CD4-positive, alpha-beta T cell treated with Interleukin-4 for 1 hour (primary cell): ENCODE data around the gene CAPN5.

Experiments used
- DNase-seq, 2 donors: peaks; one replicate each; pipeline ENCODE4 v3.0.0-alpha.2; 2020 to 2022

CAPN5 gene

DNA sequence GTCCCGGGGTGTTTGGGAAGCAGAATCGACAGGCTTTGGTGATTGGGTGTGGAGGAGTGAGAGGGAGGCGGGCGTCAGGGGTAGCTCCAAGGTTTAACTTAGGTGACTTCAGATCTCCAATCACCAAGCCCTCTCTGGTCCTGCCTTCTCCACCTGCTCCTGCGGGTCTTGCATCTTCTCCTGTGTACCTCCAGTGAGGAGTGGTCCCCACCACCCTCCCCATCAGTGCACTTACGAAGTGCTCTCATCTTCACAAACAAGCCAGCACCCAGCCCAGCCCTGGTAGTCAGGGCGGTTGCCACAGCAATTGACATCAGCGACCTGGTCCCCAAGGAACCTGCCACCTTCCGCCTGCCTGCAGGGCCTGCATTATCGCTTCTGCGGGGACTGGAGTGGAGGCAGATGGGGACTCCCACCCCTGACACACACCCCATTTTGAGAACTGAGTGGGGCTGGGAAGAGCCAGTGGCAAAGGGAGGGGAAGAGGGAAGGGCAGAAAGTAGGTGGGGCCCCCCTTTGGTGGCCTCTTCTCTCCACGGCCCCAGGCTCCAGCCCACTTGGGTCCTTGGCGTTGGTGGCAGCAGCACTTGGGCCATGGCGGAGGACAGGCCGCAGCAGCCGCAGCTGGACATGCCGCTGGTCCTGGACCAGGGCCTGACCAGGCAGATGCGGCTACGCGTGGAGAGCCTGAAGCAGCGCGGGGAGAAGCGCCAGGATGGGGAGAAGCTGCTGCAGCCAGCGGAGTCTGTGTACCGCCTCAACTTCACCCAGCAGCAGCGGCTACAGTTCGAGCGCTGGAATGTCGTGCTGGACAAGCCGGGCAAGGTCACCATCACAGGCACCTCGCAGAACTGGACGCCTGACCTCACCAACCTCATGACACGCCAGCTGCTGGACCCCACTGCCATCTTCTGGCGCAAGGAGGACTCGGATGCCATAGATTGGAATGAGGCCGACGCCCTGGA lies 35.8 kb downstream of the CAPN5 start, which contains the start of gene OMP:
Gene OMP, plus strand, starts transcription at position 595 of the 965 bp plus-strand sequence. Its CDS starts 0 bp downstream, at position 595.
- DNase-seq, result no peak

DNA sequence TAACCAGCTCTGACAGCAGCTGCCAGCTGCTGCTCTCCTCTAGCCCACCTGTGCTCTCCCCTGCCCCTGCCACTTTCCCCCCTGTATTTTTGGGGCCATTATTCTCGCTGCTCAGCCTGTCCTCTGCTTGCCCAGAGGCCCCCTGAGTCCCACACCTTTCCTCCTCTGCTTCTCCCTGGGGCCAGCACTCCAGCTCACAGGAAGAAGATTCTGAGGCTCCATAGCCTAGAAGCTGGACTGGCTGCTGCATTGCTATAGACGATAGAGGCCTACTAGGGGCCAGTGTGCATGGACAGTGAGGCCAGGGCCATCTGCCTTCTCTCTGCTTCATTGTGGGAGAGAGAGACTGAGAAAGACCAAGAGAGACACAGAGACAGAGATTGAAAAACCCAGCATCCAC lies 36.5 kb downstream of the CAPN5 start:
- no peak for DNase-seq

- DNase-seq, result no peak
Observed at GRCh38 chr11:77104727-77105126, 38.0 kb downstream of the CAPN5 start.

DNA sequence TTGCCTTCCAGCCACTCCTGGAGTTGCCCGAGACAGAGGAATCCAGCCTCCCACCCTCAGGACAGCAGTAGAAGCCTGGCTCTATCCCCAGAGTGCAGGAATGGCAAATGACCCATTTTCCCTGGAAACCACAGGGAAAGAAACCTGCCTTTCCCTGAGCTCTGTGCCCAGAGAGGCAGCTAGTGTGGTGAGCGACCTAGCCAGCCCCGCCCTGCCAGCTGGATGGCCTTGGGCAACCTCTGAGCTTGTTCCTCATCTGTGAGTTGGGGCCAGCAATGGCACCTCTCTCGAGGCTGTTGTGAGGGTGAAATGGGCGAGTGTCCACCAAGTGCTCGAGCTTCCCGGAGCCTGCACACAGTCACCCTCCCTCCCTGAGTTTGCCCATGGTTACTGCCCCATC lies 39.5 kb downstream of the CAPN5 start:
- no peak for DNase-seq

DNA sequence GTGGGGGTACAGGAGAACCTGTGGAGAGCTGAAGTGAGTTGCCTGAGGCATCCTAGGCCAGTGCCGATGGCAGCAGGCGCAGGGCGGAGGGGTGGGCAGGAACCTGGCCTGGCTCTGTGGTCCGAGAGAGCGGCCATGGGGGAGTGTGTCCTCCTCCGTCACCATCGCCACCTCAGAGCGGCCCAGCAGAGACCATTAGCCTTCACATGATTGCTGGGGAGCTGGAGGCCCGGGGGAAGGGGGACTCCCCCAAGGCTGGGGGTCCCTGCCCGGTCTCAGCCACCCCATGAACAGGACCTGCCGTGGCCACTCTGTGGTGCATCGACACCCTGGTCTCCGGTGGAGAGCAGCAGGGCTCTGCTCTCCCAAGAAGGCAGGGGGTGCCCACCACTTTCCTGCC lies 40.0 kb downstream of the CAPN5 start:
- no peak for DNase-seq

DNA sequence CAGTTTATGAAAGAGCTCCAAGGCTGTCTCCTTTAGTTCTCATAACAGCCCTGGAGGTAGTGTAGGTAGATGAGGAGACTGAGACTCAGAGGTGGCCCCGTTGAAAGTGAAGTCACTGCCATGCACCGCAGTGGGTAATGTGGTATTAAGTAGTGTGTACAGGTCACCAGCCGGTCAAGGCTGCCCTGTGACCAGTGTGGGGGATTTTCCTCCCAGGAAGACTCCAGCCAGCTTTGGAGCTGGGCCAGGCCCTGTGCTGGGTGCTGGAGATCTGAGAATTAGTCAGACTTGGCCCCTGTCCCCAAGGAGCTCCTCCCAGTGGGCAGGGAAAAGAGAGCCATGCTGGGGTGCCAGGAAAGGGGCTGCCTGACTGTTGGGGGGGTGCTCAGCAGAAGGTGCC lies 41.2 kb downstream of the CAPN5 start:
- no peak for DNase-seq

- no peak for DNase-seq
Observed at GRCh38 chr11:77108436-77108835, 41.7 kb downstream of the CAPN5 start.

GRCh38 chr11:77109236-77110019 lies 42.7 kb downstream of the CAPN5 start:
- no peak for DNase-seq

GRCh38 chr11:77110836-77111235 lies 44.1 kb downstream of the CAPN5 start:
- DNase-seq, result no peak

DNA sequence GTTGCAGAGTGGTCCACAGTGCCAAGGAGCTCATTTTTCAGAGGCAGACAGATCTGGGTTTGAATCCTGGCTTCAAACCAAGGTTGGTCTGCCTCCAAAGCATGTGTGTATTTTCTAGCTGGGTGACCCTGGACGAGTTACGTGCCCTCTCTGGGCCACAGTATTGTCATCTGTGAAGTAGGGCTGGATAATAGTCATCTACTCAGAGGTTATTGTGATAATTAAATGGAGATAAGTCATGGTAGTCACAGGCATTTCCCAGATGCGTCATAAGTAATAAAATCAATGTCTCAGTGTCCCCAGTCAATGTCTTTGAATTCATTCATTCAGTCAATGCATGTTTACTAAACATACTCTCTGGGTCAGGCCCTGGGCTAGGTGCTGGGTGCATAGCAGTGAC lies 44.5 kb downstream of the CAPN5 start:
- no peak for DNase-seq

DNA sequence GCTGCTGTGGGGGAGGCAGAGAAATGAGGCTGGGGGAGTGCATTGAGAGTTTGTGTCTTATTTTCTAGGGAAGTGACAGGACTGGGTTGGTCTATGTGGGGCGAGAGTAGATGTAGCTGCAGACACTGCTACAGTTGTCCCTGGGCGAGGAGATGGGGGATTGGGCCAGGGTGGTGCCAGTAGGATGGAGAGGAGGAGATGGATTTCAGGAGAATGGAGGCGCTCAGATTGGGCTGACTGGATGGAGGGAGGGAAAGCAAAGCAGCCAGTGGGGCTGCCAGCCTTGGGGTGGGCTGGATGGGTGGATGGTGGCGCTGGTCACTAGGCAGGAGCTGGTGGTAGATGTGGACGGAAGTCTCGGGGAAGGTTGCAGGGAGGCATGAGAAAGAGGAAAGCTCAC lies 45.2 kb downstream of the CAPN5 start:
- DNase-seq, result no peak

DNA sequence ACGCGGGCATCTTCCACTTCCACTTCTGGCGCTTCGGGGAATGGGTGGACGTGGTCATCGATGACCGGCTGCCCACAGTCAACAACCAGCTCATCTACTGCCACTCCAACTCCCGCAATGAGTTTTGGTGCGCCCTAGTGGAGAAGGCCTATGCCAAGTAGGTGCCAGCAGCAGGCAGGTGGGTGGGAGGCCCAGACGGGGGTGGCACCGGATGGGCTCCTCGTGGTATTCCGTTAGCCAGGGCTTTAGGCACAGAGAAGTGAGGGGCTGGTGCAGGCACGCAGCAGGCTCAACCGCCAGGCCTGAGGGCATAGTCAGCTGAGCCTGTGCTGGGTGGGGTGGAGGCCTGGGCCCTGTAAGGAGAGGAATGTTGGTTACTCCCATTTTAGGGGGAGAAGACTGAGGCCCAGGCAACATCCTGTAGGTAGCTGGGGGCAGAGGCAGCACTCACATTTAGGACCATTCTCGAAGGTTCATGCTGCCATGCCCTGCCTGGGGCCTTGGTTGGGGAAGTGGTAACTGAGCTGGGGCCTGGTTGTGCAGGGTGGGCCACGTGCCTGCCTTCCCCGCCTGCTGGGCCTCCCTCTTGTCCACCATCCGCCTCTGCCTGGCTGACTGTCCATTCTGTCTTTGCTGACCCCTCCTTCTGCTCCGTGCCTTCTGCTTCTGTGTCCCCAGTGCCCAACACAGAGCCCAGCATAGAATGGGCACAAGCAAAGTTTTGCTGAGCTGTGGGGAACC lies 46.0 kb downstream of the CAPN5 start:
- DNase-seq, result no peak

- peak in 1 of 2 donors; percentile 10 for DNase-seq
Observed at GRCh38 chr11:77113382-77114088, 46.8 kb downstream of the CAPN5 start.

GRCh38 chr11:77114089-77114463 lies 47.3 kb downstream of the CAPN5 start:
- DNase-seq, result no peak

GRCh38 chr11:77115181-77115611 lies 48.4 kb downstream of the CAPN5 start:
- no peak for DNase-seq

DNA sequence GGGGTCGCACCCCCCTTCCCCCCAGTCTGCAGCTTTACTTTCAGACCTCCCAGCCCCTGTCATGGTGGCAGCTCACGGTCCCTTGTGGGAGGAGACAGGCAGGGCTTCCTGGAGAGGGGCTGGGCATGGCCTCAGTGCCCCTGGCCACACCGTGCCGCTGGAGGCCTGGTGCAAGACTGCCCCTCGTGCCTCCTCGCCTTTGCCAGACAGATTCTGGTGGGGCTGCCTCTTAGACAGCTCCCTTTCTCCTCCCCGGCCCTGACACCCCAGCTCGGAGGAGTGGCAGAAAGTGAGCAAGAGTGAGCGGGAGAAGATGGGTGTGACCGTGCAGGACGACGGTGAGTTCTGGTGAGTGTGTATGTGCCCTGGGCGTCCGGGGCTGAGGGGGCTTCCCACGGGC lies 49.2 kb downstream of the CAPN5 start:
- DNase-seq, result no peak

- no peak for DNase-seq
Observed at GRCh38 chr11:77117492-77117891, 50.7 kb downstream of the CAPN5 start.

DNA sequence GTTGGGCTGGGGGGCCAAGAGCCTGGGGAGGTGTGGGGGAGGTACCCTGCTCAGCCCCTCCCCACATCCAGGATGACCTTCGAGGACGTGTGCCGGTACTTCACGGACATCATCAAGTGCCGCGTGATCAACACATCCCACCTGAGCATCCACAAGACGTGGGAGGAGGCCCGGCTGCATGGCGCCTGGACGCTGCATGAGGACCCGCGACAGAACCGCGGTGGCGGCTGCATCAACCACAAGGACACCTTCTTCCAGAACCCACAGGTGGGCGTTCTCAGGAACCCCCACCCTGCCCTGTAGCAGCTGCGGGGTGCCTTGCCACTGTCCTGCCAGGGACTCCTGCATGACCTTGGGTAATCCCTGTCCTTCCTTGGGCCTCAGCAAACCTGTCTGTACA lies 51.3 kb downstream of the CAPN5 start:
- no peak for DNase-seq

DNA sequence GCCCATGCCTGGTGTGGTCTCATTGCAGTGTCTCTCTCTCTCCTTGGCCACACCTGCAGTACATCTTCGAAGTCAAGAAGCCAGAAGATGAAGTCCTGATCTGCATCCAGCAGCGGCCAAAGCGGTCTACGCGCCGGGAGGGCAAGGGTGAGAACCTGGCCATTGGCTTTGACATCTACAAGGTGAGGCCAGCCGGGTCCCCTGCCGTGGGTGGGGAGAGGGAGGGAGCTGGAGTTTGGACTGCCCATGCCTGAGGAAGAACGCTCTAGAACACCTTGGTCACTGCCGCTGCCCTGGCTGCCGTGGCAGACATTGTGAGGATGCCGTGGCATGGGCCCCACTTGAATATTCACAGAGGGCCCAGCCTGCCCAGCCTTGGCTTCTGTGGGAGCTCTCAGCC lies 52.2 kb downstream of the CAPN5 start:
- no peak for DNase-seq

DNA sequence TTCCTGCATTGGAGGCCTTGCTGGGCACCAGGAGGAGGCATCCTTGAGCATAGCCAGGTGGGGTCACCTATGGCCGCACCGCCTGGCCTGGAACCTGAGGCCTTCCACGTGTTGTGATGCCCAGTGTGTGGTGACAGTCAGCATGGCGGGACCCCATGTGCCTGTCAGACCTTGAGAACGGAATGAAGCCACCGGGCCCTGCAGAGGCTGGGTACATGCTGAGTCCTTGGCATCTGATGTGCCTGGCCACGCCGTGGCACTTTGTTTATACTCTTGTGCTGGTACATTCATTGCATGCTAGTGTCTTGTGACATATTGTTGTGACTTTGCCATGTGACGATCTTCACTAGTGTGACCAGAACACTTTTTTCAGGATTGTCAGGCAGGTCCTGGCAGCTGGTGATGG lies 52.8 kb downstream of the CAPN5 start:
- no peak for DNase-seq

- no peak for DNase-seq
Observed at GRCh38 chr11:77120571-77120970, 53.8 kb downstream of the CAPN5 start.

- DNase-seq, result no peak
Observed at GRCh38 chr11:77121096-77121640, 54.4 kb downstream of the CAPN5 start.
